Transverse colon (tissue), 4 donors: ENCODE measurements around the gene STAB1. TPM values are rescaled to one million over a fixed set of nuclear protein-coding genes. Genes with fewer than 3 reads are reported as not detected.

Source experiments
- DNase-seq: peaks from one replicate; pipeline ENCODE4 v3.0.0-alpha.2; 2019
- H3K27ac ChIP-seq, 4 donors: fragments of 200-600 bp; sonication (generic); 2 replicates each; pipeline ENCODE4 v1.5.1; 2016 to 2018; ENCODE audit warnings: inconsistent platforms in 4 of 4
- H3K27me3 ChIP-seq: fragments of 200-600 bp; sonication (generic); 2 replicates; pipeline ENCODE4 v1.5.1; 2017; ENCODE audit warnings: inconsistent platforms
- H3K36me3 ChIP-seq, 4 donors: fragments of 200-600 bp; sonication (generic); 2 replicates each; pipeline ENCODE4 v1.5.1; 2017 to 2019; ENCODE audit warnings: inconsistent platforms in 4 of 4
- H3K4me1 ChIP-seq, 4 donors: fragments of 200-600 bp; sonication (generic); 2 replicates each; pipeline ENCODE4 v1.5.1; 2017 to 2020; ENCODE audit warnings: inconsistent platforms in 4 of 4
- H3K4me3 ChIP-seq, 4 donors: fragments of 200-600 bp; sonication (generic); 1 replicate in 1 of 4; 2 replicates in 3 of 4; pipeline versions ENCODE4 v1.5.1 to v1.6.1; 2017 to 2019; ENCODE audit warnings: inconsistent platforms in 4 of 4
- H3K9me3 ChIP-seq, 2 donors: fragments of 200-600 bp; sonication (generic); 2 replicates each; pipeline ENCODE4 v1.5.1; 2017 to 2019; ENCODE audit warnings: inconsistent platforms in 2 of 2
- EP300 ChIP-seq: sonication (generic); formaldehyde crosslinking; IDR thresholded peaks from one replicate; pipeline ENCODE4 v1.6.1; 2017; ENCODE audit warnings: antibody characterized with exemption, low read depth
- POLR2A ChIP-seq: fragments of 450-650 bp; IDR thresholded peaks from one replicate; pipeline ENCODE4 v1.6.1; 2016; ENCODE audit warnings: antibody characterized with exemption, mild to moderate bottlenecking, moderate library complexity
- POLR2AphosphoS5 ChIP-seq, 3 donors: sonication (generic); formaldehyde crosslinking; IDR thresholded peaks; one replicate each; pipeline ENCODE4 v1.6.1; 2016; ENCODE audit warnings: antibody characterized with exemption in 3 of 3
- WGBS, 2 donors: methylation state at CpG; one replicate each; pipeline ENCODE4 v1.1.5; 2018; ENCODE audit warnings: low coverage in 1 of 2; 5-methylcytosine and 5-hydroxymethylcytosine counted together
- in situ Hi-C, 4 donors: fragments of 200-750 bp; cut with MboI; loops; one replicate each; pipeline versions ENCODE4 v1.15.0 to v1.15.1; 2017; ENCODE audit warnings: low sequenced_read_pairs in 3 of 4, low pct_ligation_motif_present in 1 of 4, low pct_unique_long_range_greater_than_20kb in 1 of 4
- intact Hi-C: fragments of 100-400 bp; cut with DNase I; formaldehyde crosslinking; loops from one replicate; pipeline ENCODE4 v1.15.1; 2023; ENCODE audit warnings: low total_unique reads
- total RNA-seq, 4 donors: library from RNA; depleted of rRNA; stranded (reverse); fragments of >200 nt; gene quantifications; one replicate each; pipeline ENCODE4 v1.1.0, GENCODE V29; 2016
- TF ChIP-seq, protein P1 (sequence below), 5 experiments: fragments of 200-600 bp in 3 of 5; fragments of 450-650 bp in 2 of 5; sonication (generic) in 3 of 5; IDR thresholded peaks; 1 replicate in 2 of 5; 2 replicates in 3 of 5; pipeline ENCODE4 v1.5.1; 2016 to 2017; ENCODE audit warnings: antibody characterized with exemption in 5 of 5, inconsistent platforms in 3 of 5, mild to moderate bottlenecking in 2 of 5, moderate library complexity in 1 of 5

Gene STAB1
- total RNA-seq, 4 donors from 2014 or later, result 42.6 to 152 (median 70.3) TPM

DNA sequence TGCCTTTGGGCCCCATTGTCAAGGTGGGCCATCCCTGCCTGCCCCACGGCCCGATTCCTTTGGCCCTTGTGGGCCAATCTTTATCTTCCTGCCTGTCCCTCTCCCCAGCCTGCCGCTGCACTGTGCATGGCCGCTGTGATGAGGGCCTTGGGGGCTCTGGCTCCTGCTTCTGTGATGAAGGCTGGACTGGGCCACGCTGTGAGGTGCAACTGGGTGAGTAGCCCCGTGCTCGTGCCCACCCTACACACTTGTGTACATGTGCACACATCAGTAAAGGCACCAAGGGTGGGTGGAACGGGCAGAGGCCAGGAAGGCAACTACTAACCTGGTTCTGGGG lies 26.3 kb downstream of the STAB1 start:
- H3K4me1 ChIP-seq, result peaks cover 0 to 4% (median 0%) of the 10 kb centered on the region in 4 donors
- no peaks in the 10 kb centered on the region for H3K9me3 ChIP-seq
- no peak overlapping the region for H3K27ac ChIP-seq
- no peak overlapping the region for H3K4me3 ChIP-seq
- no peaks in the 10 kb centered on the region for H3K27me3 ChIP-seq
- intact Hi-C loops (no loop called here), in situ Hi-C loops (no loop called here)
- DNase-seq, result no peak
- TF ChIP-seq, protein P1, sequence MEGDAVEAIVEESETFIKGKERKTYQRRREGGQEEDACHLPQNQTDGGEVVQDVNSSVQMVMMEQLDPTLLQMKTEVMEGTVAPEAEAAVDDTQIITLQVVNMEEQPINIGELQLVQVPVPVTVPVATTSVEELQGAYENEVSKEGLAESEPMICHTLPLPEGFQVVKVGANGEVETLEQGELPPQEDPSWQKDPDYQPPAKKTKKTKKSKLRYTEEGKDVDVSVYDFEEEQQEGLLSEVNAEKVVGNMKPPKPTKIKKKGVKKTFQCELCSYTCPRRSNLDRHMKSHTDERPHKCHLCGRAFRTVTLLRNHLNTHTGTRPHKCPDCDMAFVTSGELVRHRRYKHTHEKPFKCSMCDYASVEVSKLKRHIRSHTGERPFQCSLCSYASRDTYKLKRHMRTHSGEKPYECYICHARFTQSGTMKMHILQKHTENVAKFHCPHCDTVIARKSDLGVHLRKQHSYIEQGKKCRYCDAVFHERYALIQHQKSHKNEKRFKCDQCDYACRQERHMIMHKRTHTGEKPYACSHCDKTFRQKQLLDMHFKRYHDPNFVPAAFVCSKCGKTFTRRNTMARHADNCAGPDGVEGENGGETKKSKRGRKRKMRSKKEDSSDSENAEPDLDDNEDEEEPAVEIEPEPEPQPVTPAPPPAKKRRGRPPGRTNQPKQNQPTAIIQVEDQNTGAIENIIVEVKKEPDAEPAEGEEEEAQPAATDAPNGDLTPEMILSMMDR (IDR thresholded peaks at IDR 0.05), result no peak
- no peak for TF ChIP-seq POLR2AphosphoS5 (IDR thresholded peaks at IDR 0.05)
- 93% methylated on average over 8 of the region's 8 CpGs; no CpG with 5 or more reads in 1 of the 2 donors for WGBS, 2 donors
- H3K36me3 ChIP-seq, result no peaks in the 10 kb centered on the region

DNA sequence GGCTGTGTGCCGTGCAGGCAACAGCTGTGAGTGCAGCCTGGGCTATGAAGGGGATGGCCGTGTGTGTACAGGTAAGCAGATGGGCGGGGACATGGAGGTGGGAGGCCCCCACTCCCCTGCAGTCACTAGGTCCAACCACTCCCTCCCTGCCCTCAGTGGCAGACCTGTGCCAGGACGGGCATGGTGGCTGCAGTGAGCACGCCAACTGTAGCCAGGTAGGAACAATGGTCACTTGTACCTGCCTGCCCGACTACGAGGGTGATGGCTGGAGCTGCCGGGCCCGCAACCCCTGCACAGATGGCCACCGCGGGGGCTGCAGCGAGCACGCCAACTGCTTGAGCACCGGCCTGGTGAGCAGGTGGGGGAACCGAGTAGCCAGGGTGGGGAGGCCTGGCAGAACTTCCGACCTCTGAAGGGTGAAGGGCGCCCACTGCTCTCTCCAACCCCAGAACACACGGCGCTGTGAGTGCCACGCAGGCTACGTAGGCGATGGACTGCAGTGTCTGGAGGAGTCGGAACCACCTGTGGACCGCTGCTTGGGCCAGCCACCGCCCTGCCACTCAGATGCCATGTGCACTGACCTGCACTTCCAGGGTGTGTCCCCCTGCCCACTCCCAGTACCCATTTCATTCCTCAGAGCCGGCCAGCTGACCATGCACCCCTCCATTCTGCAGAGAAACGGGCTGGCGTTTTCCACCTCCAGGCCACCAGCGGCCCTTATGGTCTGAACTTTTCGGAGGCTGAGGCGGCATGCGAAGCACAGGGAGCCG lies 26.9 kb downstream of the STAB1 start:
- WGBS, 2 donors, result 93% methylated on average over 33 of the region's 33 CpGs; no CpG with 5 or more reads in 1 of the 2 donors

DNA sequence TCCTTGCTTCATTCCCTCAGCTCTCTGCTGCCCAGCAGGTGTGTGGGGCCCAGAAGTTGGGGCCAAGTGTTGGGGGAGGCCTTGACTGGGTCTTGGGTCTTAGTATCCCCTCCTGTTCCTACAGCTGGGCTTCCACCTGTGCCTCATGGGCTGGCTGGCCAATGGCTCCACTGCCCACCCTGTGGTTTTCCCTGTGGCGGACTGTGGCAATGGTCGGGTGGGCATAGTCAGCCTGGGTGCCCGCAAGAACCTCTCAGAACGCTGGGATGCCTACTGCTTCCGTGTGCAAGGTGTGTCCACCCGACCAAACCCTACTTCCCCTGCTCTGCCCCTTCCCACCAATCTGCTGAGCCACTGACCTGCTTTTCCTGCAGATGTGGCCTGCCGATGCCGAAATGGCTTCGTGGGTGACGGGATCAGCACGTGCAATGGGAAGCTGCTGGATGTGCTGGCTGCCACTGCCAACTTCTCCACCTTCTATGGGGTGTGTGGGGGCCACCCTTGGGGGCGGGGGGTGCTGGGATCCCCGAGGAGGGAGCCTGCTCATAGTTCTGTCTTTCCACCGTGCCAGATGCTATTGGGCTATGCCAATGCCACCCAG lies 27.6 kb downstream of the STAB1 start:
- intact Hi-C loops, result no loop called here
- H3K4me3 ChIP-seq, result no peak overlapping the region
- no peaks in the 10 kb centered on the region for H3K27me3 ChIP-seq
- H3K9me3 ChIP-seq, result no peaks in the 10 kb centered on the region
- no peak for TF ChIP-seq POLR2A
- peaks cover 0 to 4% (median 0%) of the 10 kb centered on the region in 4 donors for H3K4me1 ChIP-seq
- in situ Hi-C loops, result no loop called here
- 92 to 100% methylated on average over 1 to 14 of the region's 14 CpGs for WGBS, 2 donors
- no peak overlapping the region for H3K27ac ChIP-seq
- no peaks in the 10 kb centered on the region for H3K36me3 ChIP-seq
- DNase-seq, result no peak

More for the DNA sequence above, 26.9 kb downstream of the STAB1 start:
- H3K4me3 ChIP-seq, result no peak overlapping the region
- intact Hi-C loops, result no loop called here
- no peak for DNase-seq
- H3K4me1 ChIP-seq, result peaks cover 0 to 4% (median 0%) of the 10 kb centered on the region in 4 donors
- no peak overlapping the region for H3K27ac ChIP-seq
- H3K36me3 ChIP-seq, result no peaks in the 10 kb centered on the region
- TF ChIP-seq EP300 (no peak), POLR2A (no peak), POLR2AphosphoS5 (IDR thresholded peaks at IDR 0.05) (no peak)
- TF ChIP-seq, protein P1 (IDR thresholded peaks at IDR 0.05), result no peak
- no peaks in the 10 kb centered on the region for H3K9me3 ChIP-seq
- no peaks in the 10 kb centered on the region for H3K27me3 ChIP-seq
- in situ Hi-C loops, result no loop called here

DNA sequence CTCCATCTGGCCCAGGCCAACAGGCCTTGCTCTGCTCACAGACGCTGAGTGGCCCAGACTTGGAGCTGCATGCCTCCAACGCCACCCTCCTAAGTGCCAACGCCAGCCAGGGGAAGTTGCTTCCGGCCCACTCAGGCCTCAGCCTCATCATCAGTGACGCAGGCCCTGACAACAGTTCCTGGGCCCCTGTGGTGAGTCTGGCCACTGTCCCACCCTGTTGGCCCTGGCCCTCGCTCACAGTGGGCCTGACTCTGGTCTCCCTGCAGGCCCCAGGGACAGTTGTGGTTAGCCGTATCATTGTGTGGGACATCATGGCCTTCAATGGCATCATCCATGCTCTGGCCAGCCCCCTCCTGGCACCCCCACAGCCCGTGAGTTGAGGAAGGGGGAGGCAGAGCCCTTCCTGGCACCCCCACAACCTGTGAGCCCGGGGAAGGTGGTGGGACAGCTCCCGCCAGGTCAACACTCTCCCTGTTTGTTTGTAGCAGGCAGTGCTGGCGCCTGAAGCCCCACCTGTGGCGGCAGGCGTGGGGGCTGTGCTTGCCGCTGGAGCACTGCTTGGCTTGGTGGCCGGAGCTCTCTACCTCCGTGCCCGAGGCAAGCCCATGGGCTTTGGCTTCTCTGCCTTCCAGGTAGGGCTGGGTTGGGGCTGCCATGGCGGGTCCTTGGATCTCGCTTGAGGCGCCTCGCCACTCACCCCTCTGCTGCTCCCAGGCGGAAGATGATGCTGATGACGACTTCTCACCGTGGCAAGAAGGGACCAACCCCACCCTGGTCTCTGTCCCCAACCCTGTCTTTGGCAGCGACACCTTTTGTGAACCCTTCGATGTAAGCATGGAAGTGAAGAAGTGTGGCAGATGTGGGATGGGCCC lies 28.5 kb downstream of the STAB1 start:
- Histone ChIP-seq H3K27me3 (no peaks in the 10 kb centered on the region), H3K4me3 (no peak overlapping the region), H3K36me3 (no peaks in the 10 kb centered on the region), H3K27ac (no peak overlapping the region), H3K9me3 (no peaks in the 10 kb centered on the region), H3K4me1 (peaks cover 0 to under 1% (median 0%) of the 10 kb centered on the region in 4 donors)
- intact Hi-C loops, result no loop called here
- WGBS, 2 donors, result 92% methylated on average over 26 of the region's 26 CpGs; no CpG with 5 or more reads in 1 of the 2 donors
- in situ Hi-C loops, result no loop called here
- no peak for DNase-seq
- no peak for TF ChIP-seq EP300
- TF ChIP-seq POLR2AphosphoS5 (IDR thresholded peaks at IDR 0.05), result no peak
- TF ChIP-seq, protein P1 (IDR thresholded peaks at IDR 0.05), result no peak
- no peak for TF ChIP-seq POLR2A
